HEK293 (cell line): ENCODE results near the gene KRT81.

Experiments used
- BCL11A ChIP-seq: fragments of 450-650 bp; formaldehyde crosslinking; IDR thresholded peaks from 2 replicates; pipeline ENCODE4 v1.5.1; 2016; ENCODE audit warnings: low read depth, missing biosample characterization, missing genetic modification characterization
- BCL11B ChIP-seq: fragments of 450-650 bp; formaldehyde crosslinking; IDR thresholded peaks from 2 replicates; pipeline ENCODE4 v1.5.1; 2016; ENCODE audit warnings: low read depth, missing biosample characterization, missing genetic modification characterization
- GLIS2 ChIP-seq: fragments of 450-650 bp; formaldehyde crosslinking; IDR thresholded peaks from 2 replicates; pipeline ENCODE4 v1.5.1; 2016; ENCODE audit warnings: missing biosample characterization, missing genetic modification characterization
- KLF1 ChIP-seq: fragments of 450-650 bp; formaldehyde crosslinking; IDR thresholded peaks from 2 replicates; pipeline ENCODE4 v1.5.1; 2016; ENCODE audit warnings: missing biosample characterization, missing genetic modification characterization
- KLF10 ChIP-seq: fragments of 450-650 bp; IDR thresholded peaks from 2 replicates; pipeline ENCODE4 v1.5.1; 2018; ENCODE audit warnings: missing biosample characterization, mild to moderate bottlenecking, missing genetic modification characterization
- KLF16 ChIP-seq: fragments of 450-650 bp; formaldehyde crosslinking; IDR thresholded peaks from 2 replicates; pipeline ENCODE4 v1.5.1; 2017; ENCODE audit warnings: missing biosample characterization, missing genetic modification characterization
- PRDM4 ChIP-seq: fragments of 450-650 bp; formaldehyde crosslinking; IDR thresholded peaks from 2 replicates; pipeline ENCODE4 v1.5.1; 2017; ENCODE audit warnings: missing biosample characterization, missing genetic modification characterization
- REST ChIP-seq: fragments of 450-650 bp; formaldehyde crosslinking; IDR thresholded peaks from 2 replicates; pipeline ENCODE4 v1.5.1; 2016; ENCODE audit warnings: missing biosample characterization, missing genetic modification characterization
- SALL2 ChIP-seq: fragments of 450-650 bp; formaldehyde crosslinking; IDR thresholded peaks from 2 replicates; pipeline ENCODE4 v1.5.0; 2017; ENCODE audit warnings: missing biosample characterization, mild to moderate bottlenecking, missing genetic modification characterization, borderline replicate concordance
- SCRT2 ChIP-seq: fragments of 450-650 bp; formaldehyde crosslinking; IDR thresholded peaks from 2 replicates; pipeline ENCODE4 v1.5.1; 2016; ENCODE audit warnings: missing biosample characterization, missing genetic modification characterization
- SETDB1 ChIP-seq: IDR thresholded peaks from one replicate; pipeline ENCODE4 v1.6.1; 2017; ENCODE audit warnings: mild to moderate bottlenecking, low read length, moderate library complexity, mixed read lengths; ENCODE audit not compliant: insufficient read length
- ZBTB17 ChIP-seq: fragments of 450-650 bp; formaldehyde crosslinking; IDR thresholded peaks from 2 replicates; pipeline ENCODE4 v1.5.1; 2016; ENCODE audit warnings: missing biosample characterization, missing genetic modification characterization
- ZBTB20 ChIP-seq: fragments of 450-650 bp; formaldehyde crosslinking; IDR thresholded peaks from 2 replicates; pipeline ENCODE4 v1.5.1; 2016; ENCODE audit warnings: missing biosample characterization, missing genetic modification characterization
- ZBTB48 ChIP-seq: fragments of 450-650 bp; formaldehyde crosslinking; IDR thresholded peaks from 2 replicates; pipeline ENCODE4 v1.5.1; 2016; ENCODE audit warnings: missing biosample characterization, missing genetic modification characterization
- ZBTB49 ChIP-seq: fragments of 450-650 bp; formaldehyde crosslinking; IDR thresholded peaks from 2 replicates; pipeline ENCODE4 v1.5.1; 2016; ENCODE audit warnings: missing biosample characterization, missing genetic modification characterization, low read depth
- ZBTB7A ChIP-seq: fragments of 450-650 bp; formaldehyde crosslinking; IDR thresholded peaks from 2 replicates; pipeline ENCODE4 v1.5.1; 2016; ENCODE audit warnings: low read depth, missing biosample characterization, missing genetic modification characterization
- ZBTB8A ChIP-seq: fragments of 450-650 bp; formaldehyde crosslinking; IDR thresholded peaks from 2 replicates; pipeline ENCODE4 v1.5.1; 2016; ENCODE audit warnings: missing biosample characterization, missing genetic modification characterization
- ZFP3 ChIP-seq: fragments of 450-650 bp; formaldehyde crosslinking; IDR thresholded peaks from 2 replicates; pipeline ENCODE4 v1.5.1; 2016; ENCODE audit warnings: low read depth, missing biosample characterization, missing genetic modification characterization
- ZNF112 ChIP-seq: fragments of 450-650 bp; formaldehyde crosslinking; IDR thresholded peaks from 2 replicates; pipeline ENCODE4 v1.5.0; 2017; ENCODE audit warnings: missing biosample characterization, missing genetic modification characterization
- ZNF16 ChIP-seq: fragments of 450-650 bp; formaldehyde crosslinking; IDR thresholded peaks from 2 replicates; pipeline ENCODE4 v1.5.1; 2016; ENCODE audit warnings: low read depth, missing biosample characterization, missing genetic modification characterization
- ZNF23 ChIP-seq: fragments of 450-650 bp; formaldehyde crosslinking; IDR thresholded peaks from 2 replicates; pipeline ENCODE4 v1.5.1; 2016; ENCODE audit warnings: missing biosample characterization, missing genetic modification characterization, borderline replicate concordance
- ZNF341 ChIP-seq: fragments of 450-650 bp; formaldehyde crosslinking; IDR thresholded peaks from 2 replicates; pipeline ENCODE4; 2016; ENCODE audit warnings: low read depth, missing biosample characterization, missing genetic modification characterization
- ZNF37A ChIP-seq: fragments of 450-650 bp; IDR thresholded peaks from 2 replicates; pipeline ENCODE4 v1.5.1; 2018; ENCODE audit warnings: missing biosample characterization, missing genetic modification characterization
- ZNF513 ChIP-seq: fragments of 450-650 bp; IDR thresholded peaks from 2 replicates; pipeline ENCODE4 v1.5.1; 2018; ENCODE audit warnings: missing biosample characterization, missing genetic modification characterization
- ZNF514 ChIP-seq: fragments of 450-650 bp; formaldehyde crosslinking; IDR thresholded peaks from 2 replicates; pipeline ENCODE4 v1.5.1; 2016; ENCODE audit warnings: missing biosample characterization, missing genetic modification characterization
- ZNF548 ChIP-seq: fragments of 450-650 bp; formaldehyde crosslinking; IDR thresholded peaks from 2 replicates; pipeline ENCODE4 v1.5.1; 2016; ENCODE audit warnings: missing biosample characterization, missing genetic modification characterization
- ZNF558 ChIP-seq: fragments of 450-650 bp; formaldehyde crosslinking; IDR thresholded peaks from 2 replicates; pipeline ENCODE4 v1.5.1; 2016; ENCODE audit warnings: missing biosample characterization, missing genetic modification characterization
- ZNF596 ChIP-seq: fragments of 450-650 bp; IDR thresholded peaks from 2 replicates; pipeline ENCODE4 v1.5.0; 2018; ENCODE audit warnings: missing biosample characterization, mild to moderate bottlenecking, missing genetic modification characterization, moderate library complexity
- ZNF660 ChIP-seq: fragments of 450-650 bp; IDR thresholded peaks from 2 replicates; pipeline ENCODE4 v1.5.1; 2018; ENCODE audit warnings: missing biosample characterization, mild to moderate bottlenecking, missing genetic modification characterization
- ZNF677 ChIP-seq: fragments of 450-650 bp; IDR thresholded peaks from 2 replicates; pipeline ENCODE4 v1.5.0; 2018; ENCODE audit warnings: missing biosample characterization, mild to moderate bottlenecking, missing genetic modification characterization, moderate library complexity
- ZNF785 ChIP-seq: fragments of 450-650 bp; formaldehyde crosslinking; IDR thresholded peaks from 2 replicates; pipeline ENCODE4 v1.5.1; 2016; ENCODE audit warnings: missing biosample characterization, missing genetic modification characterization
- ZNF791 ChIP-seq: fragments of 450-650 bp; formaldehyde crosslinking; IDR thresholded peaks from 2 replicates; pipeline ENCODE4 v1.5.1; 2016; ENCODE audit warnings: missing biosample characterization, missing genetic modification characterization
- ZSCAN23 ChIP-seq: fragments of 450-650 bp; formaldehyde crosslinking; IDR thresholded peaks from 2 replicates; pipeline ENCODE4 v1.5.1; 2016; ENCODE audit warnings: missing biosample characterization, missing genetic modification characterization
- ZSCAN30 ChIP-seq: fragments of 450-650 bp; IDR thresholded peaks from 2 replicates; pipeline ENCODE4 v1.5.1; 2018; ENCODE audit warnings: missing biosample characterization, mild to moderate bottlenecking, missing genetic modification characterization, moderate library complexity

Gene KRT81

GRCh38 chr12:52280319-52280795 is 11.0 kb downstream of the KRT81 start (continued):
- TF ChIP-seq ZBTB48 (tag by site-specific recombination) (peak; percentile 34; the same call in 1 of the 2 replicates), ZNF677 (tag by site-specific recombination) (no peak), SCRT2 (peak; percentile 70), ZFP3 (tag by site-specific recombination) (no peak), ZNF16 (tag by site-specific recombination) (no peak), PRDM4 (tag by site-specific recombination) (0 out of 2 replicates have a peak, but pooled peaks have one; percentile 13), ZSCAN23 (tag by site-specific recombination) (no peak), ZNF660 (tag by site-specific recombination) (peak; percentile 69; the same call in 1 of the 2 replicates), ZBTB49 (tag by site-specific recombination) (no peak), ZNF341 (tag by site-specific recombination) (no peak), ZNF112 (tag by site-specific recombination) (no peak), ZNF37A (tag by site-specific recombination) (no peak), SETDB1 (no peak), ZNF791 (tag by site-specific recombination) (no peak), ZBTB17 (tag by site-specific recombination) (peak; percentile 76), ZBTB20 (tag by site-specific recombination) (0 out of 2 replicates have a peak, but pooled peaks have one; percentile 19), ZSCAN30 (no peak), REST (tag by site-specific recombination) (no peak), BCL11B (no peak), ZNF785 (0 out of 2 replicates have a peak, but pooled peaks have one; percentile 4), KLF16 (tag by site-specific recombination) (no peak), ZNF596 (tag by site-specific recombination) (no peak), SALL2 (no peak), ZNF513 (tag by site-specific recombination) (no peak), ZNF558 (no peak), ZBTB7A (tag by site-specific recombination) (no peak), GLIS2 (tag by site-specific recombination) (peak; percentile 48; the same call in 1 of the 2 replicates), ZBTB8A (tag by site-specific recombination) (peak; percentile 74), KLF10 (tag by site-specific recombination) (no peak), ZNF23 (tag by site-specific recombination) (no peak), ZNF548 (tag by site-specific recombination) (no peak), KLF1 (tag by site-specific recombination) (peak; percentile 31; the same call in 1 of the 2 replicates), BCL11A (tag by site-specific recombination) (no peak), ZNF514 (tag by site-specific recombination) (no peak)
